ENCODE results near the gene SPTBN4.
A peak's percentile ranks its signal among the peaks of the same experiment; 100 is the strongest.
"Not testable (repeated sequence)": the region's sequence is repeated elsewhere in the genome, so short reads cannot be mapped to it uniquely, and the experiment has no call there.

The SPTBN4 gene

DNA sequence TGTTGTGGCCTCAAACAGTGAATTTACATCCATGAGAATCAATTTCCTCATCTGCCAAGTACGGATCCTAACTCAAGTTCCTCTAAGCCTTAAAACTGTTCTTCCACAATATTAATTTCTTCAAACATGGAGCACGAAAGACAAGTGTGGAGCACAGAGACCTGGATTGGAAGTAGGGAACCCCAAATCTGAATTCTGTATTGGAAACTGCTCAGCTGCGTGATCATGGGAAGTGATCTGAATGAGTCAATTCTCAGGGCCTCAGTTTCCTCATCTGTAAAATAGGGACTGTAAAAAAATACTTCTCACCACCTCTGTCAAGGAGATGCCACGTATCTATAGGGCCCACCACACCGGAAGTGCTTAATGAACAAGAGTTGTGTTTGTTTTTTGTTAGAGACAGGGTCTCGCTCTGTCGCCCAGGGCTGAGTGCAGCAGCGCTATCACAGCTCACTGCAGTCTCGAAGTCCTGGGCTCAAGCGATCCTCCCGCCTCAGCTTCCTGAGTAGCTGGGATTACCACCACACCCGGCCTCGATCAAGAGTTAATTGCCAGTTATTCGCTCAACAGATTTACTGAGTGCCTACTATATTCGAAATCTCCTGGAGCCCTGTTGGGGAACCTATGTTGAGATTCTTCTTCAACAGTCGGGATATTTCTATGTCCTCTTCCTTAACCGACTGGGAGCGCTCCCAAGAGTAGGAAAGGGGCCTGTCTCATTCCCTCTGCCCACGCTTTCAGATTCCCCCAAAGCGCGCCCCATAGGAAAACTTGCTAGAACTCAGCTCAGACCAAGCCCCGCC, 24.3 kb upstream of the SPTBN4 start:
- no peak for DNase-seq

DNA sequence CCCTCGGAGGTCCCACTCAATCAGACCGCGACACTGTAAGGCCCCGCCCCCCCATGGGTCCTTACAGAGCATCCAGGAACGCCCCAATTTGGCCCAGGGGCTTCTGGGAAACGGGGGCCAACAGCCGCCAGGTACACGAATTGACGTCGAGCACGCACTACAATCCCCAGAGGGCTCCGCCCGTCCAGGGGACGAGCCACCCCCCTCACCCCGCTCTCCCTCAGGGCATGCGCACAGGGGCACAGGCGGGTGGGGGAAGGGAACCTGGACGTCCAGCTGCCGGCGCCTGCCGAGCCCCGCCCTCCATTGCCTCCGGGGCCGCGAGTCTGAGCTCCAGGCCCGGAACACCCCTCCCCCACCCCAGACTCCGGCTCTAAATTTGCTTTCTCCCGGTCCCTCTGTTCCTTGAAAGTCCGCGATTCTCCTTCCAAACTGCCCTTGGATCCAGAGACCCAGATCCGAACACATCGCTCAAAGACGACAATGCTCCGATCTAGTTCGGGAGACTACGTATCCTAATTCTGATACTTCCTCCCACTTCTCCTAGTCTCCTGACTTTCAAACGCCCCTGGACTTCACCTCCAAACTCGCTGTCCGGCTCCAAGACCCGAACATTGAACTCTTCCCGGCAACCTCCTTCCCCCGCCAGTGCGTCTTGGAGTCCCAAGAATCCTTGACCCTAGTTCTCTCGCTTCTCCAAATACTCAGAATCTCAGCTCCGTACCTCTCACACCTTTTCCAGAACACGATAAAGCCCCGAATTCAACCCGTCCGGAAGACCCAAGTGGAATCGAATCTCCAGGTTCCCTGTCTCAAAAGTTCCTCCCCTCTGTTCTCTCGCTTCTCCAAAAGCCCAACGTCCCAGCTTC, 23.4 kb upstream of the SPTBN4 start:
- DNase-seq: peak; percentile 98

DNA sequence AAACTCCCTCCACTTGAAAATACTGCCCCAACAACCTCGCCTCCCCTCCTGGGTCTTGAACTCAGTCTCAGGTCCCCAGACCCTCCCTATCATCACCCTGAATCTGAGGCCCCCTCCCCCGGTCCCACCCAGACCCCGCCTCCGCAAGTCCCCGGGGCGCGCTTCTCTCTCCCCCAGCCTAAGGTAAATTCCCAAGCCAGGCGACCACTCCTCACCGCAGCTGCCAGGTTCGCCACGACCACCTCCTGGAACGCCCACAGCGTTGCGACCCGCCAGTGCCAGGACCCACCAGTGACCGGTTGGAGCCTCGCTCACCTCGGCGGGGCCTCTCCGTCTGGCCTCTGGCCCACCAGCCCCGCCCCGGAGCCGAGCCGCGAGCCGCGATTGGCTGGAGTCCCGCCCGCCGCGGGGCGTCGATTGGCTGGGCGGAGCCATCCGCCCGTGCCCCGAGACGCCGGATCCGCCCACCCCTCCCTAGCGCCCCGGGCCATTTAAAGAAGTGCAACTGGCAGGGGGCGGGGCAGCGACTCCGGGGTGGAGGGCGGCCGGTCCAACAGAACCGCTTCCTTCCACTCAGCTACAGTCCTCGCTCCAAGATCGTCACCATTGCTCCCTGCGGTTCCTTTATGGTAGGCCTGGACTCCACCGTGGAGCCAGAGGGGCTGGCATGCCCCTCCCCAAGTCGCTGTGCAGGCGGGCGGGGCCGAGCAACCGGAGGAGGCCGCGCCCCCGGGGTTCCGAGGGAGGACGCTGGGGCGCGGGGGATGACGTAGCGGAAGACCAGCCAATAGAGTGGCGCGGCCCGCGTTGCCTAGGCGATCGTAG, 22.6 kb upstream of the SPTBN4 start, which contains the start of gene SERTAD3:
Gene SERTAD3 (minus strand): TSS at position 336 of the 825 bp plus-strand sequence. CDS start 2,255 bp downstream, outside the sequence.
- DNase-seq: peak; percentile 66

DNA sequence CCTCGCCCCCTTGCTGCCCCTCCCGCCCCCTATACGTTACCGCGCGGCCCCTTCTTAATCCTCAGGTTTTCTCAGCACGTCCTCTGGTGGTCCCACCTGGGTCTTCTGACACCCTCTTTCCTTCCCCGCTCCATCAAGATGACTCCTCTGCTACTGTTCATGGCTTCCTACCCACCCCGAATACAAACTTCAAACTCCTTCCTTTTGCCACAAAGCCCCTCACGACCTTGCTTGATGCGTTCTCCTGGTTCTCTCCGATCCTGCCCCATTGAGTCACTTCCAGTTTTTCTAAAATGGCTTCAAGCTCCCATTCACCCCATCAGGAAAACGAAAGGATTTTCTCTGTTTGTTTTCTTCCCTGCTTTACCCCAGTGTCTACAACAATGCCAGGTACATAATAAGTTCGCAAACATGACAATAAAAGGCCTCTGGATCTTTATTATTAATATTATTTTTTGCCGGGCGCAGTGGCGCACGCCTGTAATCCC, 21.9 kb upstream of the SPTBN4 start:
- DNase-seq: peak; percentile 90

DNA sequence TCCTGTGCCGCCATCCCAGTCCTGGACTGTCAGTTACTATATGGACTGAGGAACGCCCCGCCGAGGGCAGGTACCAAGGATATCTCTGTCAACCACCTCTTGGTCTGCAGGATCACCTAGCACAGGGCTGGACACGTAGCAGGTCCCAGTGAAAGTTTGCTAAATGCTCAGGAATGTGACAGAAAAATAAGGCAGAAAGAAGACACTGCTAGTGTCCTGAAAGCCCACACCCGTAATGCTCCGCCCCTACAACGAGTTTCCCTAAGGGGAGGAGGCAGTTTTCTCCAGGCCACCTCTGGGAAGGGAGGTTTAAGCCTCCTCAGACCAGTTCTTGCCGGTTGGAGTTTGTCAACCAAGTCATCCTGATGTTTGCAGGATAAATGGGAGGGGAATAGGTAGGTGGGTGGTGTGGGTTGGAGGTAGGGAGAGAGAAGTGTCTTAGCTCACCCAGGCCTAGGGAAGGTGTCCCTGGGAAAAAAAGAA, 21.0 kb upstream of the SPTBN4 start:
- no peak for DNase-seq

DNA sequence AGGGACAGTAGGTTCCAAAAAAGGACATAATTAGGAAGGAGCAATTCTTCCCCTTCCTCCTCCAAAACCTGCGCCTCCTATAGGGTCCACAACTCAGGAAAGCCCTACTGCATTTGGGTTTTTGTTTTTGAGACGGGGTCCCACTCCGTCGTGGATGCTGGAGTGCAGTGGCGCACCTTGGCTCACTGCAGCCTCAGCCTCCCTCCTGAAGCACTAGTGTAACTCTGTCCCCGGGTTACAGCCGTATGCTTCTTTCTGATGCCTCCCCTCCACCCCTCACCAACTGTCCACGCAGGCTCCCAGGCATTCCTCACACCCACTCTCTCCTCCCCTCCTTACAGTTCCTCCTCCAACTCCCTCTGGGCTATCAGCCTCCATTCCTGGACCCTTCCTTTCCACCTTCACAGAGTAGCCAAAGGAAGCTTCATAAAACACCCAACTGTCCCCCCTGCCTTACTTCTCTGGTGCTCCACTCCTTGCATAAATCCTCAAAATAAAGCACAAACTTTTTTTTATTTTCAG, 20.5 kb upstream of the SPTBN4 start:
- DNase-seq: no peak

DNA sequence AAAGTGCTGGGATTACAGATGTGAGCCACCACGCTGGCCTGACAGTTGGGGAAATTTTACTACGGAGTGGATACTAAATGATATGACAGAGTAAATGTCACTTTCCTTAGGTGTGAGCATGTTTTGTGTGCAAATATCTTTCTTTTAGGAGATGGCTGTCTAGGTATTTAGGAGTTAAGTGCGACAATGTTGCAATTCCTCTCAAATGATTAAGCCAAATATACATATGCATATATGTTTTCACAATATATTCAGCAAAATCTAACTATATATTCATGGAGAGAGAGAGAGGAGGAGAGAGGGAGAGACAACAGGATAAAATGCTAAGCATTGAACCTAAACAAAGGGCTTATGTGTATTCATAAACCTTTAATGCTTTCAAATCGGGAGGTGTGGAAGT, 17.3 kb upstream of the SPTBN4 start:
- no peak for DNase-seq

DNA sequence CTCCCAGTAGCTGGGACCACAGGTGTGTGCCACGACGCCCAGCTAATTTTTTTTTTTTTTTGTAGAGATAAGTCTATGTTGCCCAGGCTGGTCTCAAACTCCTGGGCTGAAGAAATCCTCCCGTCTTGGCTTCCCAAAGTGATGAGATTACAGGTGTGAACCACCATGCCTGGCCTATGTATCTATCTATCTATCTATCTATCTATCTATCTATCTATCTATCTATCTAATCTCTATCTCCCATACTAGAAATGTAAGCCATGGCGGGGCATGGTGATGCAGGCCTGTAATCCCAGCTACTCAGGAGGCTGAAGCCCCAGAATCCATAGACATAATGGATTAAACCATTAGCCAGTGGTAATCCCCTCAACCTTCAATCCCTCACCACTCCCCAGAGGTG, 16.1 kb upstream of the SPTBN4 start:
- no peak for DNase-seq

DNA sequence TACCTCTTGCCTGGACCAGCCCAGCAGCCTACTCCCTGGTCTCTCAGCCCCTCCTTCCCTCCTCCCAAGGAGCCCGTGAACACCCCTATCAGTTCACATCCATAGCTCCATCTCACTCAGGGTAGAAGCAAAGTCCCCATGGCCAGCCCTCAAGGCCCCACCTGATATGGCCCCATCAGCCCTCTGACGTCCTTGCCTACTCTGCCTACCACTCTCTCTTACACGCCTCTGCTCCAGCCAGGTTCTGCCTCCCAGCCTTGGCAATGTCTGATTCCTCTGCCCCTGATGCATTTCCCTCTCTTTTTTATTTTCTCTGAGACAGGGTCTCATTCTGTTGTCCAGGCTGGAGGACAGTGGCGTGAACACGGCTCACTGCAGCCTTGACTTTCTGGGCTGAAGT, 14.8 kb upstream of the SPTBN4 start:
- no peak for DNase-seq

DNA sequence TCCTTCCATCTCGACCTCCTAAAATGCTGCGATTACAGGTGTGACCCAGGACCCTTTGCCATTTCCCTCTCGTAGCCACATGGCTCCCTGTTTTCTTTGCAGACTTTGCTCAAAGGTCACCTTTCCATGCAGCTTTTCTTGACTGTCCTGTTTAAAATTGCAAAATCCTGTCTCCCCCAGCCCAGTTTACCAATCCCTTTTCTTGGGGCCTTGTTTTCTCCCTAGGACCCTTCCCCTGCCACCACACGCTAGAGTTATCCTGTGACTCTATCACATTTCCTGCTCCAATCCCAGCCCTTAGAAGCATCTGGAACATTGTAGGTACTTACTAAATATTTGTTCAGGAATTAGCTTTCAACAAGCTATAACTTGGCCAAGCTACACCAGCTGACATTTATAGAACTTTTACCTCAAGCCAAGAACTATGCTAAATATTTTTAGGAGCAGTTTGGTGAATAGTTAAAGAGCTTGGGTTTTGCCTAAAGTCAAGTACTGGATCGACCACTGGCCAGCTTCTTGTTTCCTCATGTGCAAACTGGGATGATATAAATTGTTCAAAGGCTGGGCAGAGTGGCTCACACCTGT, 13.6 kb upstream of the SPTBN4 start:
- no peak for DNase-seq

DNA sequence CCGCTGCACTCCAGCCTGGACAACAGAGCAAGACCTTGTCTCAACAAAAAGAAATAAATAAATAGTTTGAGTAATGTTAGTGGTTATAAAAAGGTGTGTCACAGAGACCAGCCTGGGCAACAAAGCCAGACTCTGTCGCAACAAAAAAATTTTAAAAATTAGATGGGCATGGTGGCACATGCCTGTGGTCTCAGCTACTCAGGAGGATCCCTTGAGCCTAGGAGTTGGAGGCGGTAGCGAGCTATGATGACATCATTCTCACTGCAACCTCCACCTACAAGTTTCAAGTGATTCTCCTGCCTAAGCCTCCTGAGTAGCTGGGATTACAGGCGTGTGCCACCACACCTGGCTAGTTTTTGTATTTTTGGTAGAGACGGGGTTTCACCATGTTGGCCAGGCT, 12.9 kb upstream of the SPTBN4 start:
- not testable (repeated sequence) for DNase-seq

DNA sequence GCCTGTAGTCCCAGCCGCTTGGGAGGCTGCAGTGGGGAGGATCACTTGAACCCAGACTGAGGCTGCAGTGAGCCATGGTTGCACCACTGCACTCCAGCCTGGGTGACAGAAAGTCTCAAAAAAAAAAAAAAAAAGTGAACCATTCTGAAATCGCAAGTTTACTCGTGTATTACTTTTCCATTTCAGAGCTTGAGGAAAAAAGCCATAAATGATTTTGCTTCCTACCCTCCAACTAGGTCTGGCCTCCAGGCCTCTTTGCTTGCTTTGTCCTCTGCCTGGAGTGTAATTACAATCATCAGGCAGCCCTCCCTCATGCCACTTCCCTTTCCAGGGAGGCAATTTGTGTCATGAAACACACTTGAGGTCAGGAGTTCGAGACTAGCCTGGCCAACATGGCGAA, 9.8 kb upstream of the SPTBN4 start:
- DNase-seq: no peak

DNA sequence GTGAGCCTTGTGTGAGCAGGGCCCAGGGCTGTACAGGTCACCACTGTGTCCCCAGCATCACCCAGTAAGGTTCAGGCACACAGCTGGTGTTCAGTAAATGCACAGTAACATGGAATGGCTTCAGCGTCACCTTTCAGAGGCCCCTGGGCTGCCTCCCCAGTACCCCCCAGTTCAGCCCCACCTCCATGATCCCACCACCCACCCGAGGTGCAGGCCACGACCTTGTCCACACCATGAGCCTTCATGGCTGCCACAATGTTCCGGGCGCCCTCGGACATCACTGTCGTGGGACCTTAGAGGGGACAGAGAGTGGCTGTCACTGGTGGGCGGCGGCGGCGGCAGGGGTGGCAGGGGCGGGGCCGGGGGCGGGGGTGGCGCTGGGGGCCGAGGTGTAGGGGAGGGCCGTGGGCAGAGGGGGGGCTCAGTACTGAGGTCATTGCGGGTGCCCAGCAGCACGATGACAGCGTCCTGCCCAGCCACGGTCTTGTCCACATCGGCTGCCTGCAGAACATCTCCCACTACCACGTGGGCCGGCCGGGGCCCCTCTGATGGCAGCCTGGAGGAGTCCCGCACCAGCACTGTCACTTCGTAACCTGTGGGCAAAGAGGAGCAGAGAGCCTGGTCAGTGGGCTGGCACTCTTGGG, 8.7 kb upstream of the SPTBN4 start:
- no peak for DNase-seq

DNA sequence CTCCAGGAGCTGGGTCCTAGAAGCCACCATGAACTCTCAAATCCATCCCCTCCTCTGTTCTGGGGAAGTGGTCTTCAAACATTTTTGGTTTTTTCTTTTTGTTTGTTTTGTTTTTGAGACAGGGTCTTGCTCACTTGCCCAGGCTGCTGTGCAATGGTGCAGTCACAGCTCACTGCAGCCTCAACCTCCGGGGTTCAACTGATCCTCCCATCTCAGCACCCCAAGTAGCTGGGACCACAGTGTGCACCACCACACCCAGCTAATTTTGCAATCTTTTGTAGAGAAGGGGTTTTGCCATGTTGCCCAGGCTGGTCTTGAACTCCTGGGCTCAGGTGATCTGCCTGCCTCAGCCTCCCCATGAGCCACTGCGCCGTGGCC, 8.2 kb upstream of the SPTBN4 start:
- DNase-seq: no peak

DNA sequence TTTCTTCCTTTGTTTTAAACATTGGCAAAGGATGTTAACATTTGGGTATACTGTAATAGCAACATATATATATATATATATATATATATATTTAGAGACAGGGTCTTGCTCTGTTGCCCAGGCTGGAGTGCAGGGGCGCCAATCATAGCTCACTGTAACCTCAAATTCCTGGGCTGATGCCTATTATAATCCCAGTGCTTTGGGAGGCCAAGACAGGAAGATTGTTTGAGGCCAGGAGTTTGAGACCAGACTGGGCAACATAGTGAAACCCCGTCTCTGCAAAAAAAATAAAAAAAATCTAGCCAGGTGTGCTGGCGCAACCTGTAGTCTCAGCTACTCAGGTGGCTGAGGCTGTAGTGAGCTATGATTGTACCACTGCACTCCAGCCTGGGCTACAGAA, 6.6 kb upstream of the SPTBN4 start:
- DNase-seq: no peak

DNA sequence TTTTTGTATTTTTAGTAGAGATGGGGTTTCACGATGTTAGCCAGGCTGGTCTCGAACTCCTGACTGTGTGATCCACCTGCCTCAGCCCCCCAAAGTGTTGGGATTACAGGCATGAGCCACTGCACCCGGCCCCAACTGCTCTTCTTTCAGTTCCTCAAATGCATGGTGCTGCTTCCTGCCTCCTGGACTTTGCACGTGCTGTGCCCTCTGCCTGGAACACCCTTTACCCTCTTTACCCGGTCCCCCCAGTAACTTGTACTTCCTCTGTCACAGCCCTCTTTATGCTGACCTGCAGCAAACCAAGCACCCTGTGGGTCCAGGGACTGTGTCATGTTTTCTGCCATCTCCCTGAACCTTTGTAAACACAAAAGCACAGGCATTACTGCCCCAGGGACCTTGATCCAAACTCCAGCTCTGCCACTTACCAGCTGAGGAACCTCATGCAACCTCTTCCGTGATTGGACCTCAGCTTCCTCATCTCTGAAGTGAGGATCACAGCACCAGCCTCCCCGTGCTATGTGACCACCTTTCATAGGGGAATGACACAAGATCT, 5.1 kb upstream of the SPTBN4 start:
- DNase-seq: no peak

DNA sequence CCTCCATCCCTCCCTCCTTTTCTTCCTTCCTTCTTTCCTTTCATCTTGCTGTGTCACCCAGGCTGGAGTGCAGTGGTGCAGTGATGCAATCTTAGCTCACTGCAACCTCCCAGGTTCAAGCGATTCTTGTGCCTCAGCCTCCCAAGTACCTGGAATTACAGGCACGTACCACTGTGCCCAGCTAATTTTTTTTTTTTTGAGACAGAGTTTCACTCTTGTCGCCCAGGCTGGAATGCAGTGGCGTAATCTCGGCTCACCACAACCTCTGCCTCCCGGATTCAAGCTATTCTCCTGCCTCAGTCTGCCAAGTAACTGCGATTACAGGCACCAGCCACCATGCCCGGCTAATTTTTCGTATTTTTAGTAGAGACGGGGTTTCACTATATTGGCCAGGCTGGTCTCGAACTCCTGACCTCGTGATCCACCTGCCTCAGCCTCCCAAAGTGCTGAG, 3.2 kb upstream of the SPTBN4 start:
- not testable (repeated sequence) for DNase-seq

DNA sequence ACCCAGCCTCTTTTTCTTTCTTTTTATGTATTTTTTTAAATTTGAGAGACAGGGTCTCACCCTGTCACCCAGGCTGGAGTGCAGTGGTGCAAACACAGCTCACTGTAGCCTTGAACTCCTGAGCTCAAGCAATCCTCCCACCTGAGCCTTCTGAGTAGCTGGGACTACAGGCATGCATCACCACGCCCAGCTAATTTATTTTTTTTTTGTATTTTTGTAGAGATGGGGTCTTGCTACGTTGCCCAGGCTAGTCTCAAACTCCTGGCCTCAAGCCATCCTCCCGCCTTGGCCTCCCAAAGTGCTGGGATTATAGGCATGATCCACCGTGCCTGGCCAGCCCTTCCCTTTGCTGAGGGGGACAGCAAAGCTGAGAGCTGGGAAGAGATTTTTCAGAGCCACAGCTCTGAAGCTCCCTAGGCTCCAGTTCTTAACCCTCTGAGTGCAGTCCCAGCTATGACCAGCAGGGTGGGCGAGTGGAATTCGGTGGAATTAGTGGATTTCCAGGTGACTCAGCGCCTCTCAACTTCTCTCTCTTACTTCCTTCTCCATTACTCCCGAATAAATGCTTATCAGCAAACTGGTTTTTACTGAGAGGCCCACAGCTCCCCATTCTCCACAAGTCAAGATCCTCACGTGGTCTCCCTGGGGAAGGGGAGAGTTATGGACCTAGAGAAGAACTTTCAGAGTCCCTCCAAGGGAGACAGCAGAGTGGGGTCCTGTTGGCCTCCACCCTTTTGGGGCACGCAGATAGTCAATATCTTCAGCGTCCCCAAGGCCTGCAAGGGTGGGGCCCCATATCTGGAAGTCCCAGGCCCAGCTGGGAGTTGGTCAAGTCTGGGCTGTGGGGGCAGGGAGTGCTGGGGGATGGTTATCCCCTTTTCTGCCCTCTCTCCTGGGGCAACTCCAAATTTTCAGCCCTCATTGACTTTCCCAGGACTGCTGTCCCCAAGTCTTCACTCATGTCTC, 2.5 kb upstream of the SPTBN4 start:
- no peak for DNase-seq

DNA sequence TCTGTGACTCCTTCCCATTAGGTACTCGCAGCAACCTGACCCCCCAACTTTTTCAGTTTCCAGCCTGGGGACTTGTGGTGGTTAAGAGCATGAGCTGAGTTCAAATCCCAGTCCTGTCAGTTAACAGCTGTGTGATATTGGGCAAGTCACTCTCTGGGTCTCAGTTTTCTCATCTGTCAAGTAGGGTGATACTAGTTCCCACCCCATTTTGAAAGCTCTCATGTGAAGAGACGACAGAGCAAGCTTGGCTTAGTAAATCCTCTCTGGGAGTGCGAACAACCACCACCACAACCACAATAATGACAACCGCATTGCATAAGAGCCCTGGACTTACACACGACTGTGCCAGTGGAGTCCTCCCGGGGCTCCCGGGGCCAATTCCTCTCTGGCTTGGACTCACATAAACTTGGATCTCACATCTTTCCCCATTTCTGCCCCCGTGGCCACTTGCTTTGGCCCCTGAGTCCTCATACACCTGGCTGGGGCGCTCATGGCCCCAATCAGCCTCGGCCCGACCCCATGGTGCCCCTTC, 1.7 kb upstream of the SPTBN4 start:
- no peak for DNase-seq
